Gastroesophageal sphincter (tissue), 4 donors: ENCODE results near the gene CCDC178. TPM values are rescaled to one million over a fixed set of nuclear protein-coding genes. Genes with fewer than 3 reads are reported as not detected.

Experiments used
- ATAC-seq: fragments of 150-250 bp; one replicate; pipeline ENCODE4 v1.9.1; 2016; ENCODE audit warnings: mild to moderate bottlenecking, moderate library complexity
- H3K27ac ChIP-seq, 4 donors: fragments of 200-600 bp; sonication (generic) in 3 of 4; 1 replicate in 3 of 4; 2 replicates in 1 of 4; pipeline ENCODE4 v1.5.1; 2016 to 2019
- H3K27me3 ChIP-seq: fragments of 200-600 bp; sonication (generic); one replicate; pipeline ENCODE4 v1.5.1; 2019
- H3K36me3 ChIP-seq, 2 donors: fragments of 200-600 bp; sonication (generic); one replicate each; pipeline ENCODE4 v1.5.1; 2019; ENCODE audit warnings: control low read depth in 1 of 2
- H3K4me1 ChIP-seq, 3 donors: fragments of 200-600 bp; sonication (generic); 1 replicate in 2 of 3; 2 replicates in 1 of 3; pipeline ENCODE4 v1.5.1; 2016 to 2019; ENCODE audit warnings: control low read depth in 2 of 3
- H3K4me3 ChIP-seq, 2 donors: fragments of 200-600 bp; sonication (generic); one replicate each; pipeline ENCODE4 v1.5.1; 2019; ENCODE audit warnings: mild to moderate bottlenecking in 1 of 2, moderate library complexity in 1 of 2
- H3K9me3 ChIP-seq, 3 donors: fragments of 200-600 bp; sonication (generic); one replicate each; pipeline ENCODE4 v1.5.1; 2017 to 2019; ENCODE audit warnings: control low read depth in 2 of 3
- CTCF ChIP-seq, 4 experiments: fragments of 200-600 bp in 2 of 4; fragments of 450-650 bp in 2 of 4; sonication (generic) in 1 of 4; IDR thresholded peaks; one replicate each; pipeline ENCODE4 v1.5.1; 2017 to 2019; ENCODE audit warnings: antibody characterized with exemption in 4 of 4, mild to moderate bottlenecking in 2 of 4, moderate library complexity in 2 of 4
- EP300 ChIP-seq: sonication (generic); formaldehyde crosslinking; IDR thresholded peaks from one replicate; pipeline ENCODE4 v1.6.1; 2017; ENCODE audit warnings: antibody characterized with exemption, mild to moderate bottlenecking
- POLR2A ChIP-seq, 2 donors: fragments of 450-650 bp; IDR thresholded peaks; one replicate each; pipeline ENCODE4 v1.6.1; 2017; ENCODE audit warnings: antibody characterized with exemption in 2 of 2, mild to moderate bottlenecking in 2 of 2, moderate library complexity in 1 of 2
- POLR2AphosphoS5 ChIP-seq: sonication (generic); formaldehyde crosslinking; IDR thresholded peaks from one replicate; pipeline ENCODE4 v1.6.1; 2017; ENCODE audit warnings: antibody characterized with exemption
- WGBS, 2 donors: methylation state at CpG; one replicate each; pipeline ENCODE4 v1.1.5; 2018; ENCODE audit warnings: low coverage in 1 of 2; 5-methylcytosine and 5-hydroxymethylcytosine counted together
- total RNA-seq, 4 donors: library from RNA; depleted of rRNA; stranded (reverse); fragments of >200 nt; gene quantifications; one replicate each; pipeline ENCODE4 v1.1.0, GENCODE V29; 2016

Gene CCDC178
- total RNA-seq, 4 donors from 2014 or later, result 0.27 to 3.3 (median 2.1) TPM; not detected in 1

GRCh38 chr18:32889615-32890593 lies 550.6 kb downstream of the CCDC178 start:
- no peaks in the 10 kb centered on the region for H3K4me1 ChIP-seq
- no peak overlapping the region for H3K27ac ChIP-seq
- ATAC-seq, result no peak
- WGBS, 2 donors, result 67 to 83% methylated on average over 3 to 7 of the region's 8 CpGs
- no peaks in the 10 kb centered on the region for H3K36me3 ChIP-seq
- H3K27me3 ChIP-seq, result no peaks in the 10 kb centered on the region
- TF ChIP-seq EP300 (no peak), POLR2A (IDR thresholded peaks at IDR 0.05) (no peak), CTCF (IDR thresholded peaks at IDR 0.05) (no peak), POLR2AphosphoS5 (no peak)
- H3K9me3 ChIP-seq, result no peaks in the 10 kb centered on the region
- H3K4me3 ChIP-seq, result no peak overlapping the region

- Histone ChIP-seq H3K36me3 (no peaks in the 10 kb centered on the region), H3K27ac (no peak overlapping the region), H3K4me3 (no peak overlapping the region), H3K9me3 (no peaks in the 10 kb centered on the region), H3K27me3 (no peaks in the 10 kb centered on the region), H3K4me1 (no peaks in the 10 kb centered on the region)
- TF ChIP-seq POLR2A (IDR thresholded peaks at IDR 0.05), result no peak
- no peak for TF ChIP-seq POLR2AphosphoS5
- TF ChIP-seq EP300, result no peak
- TF ChIP-seq CTCF (IDR thresholded peaks at IDR 0.05), result no peak
- ATAC-seq, result no peak
- 62 to 84% methylated on average over 2 of the region's 2 CpGs for WGBS, 2 donors
These were observed 552.2 kb downstream of the CCDC178 start for GRCh38 chr18:32888306-32888705.

Other genes starting within 250 kb of the CCDC178 start
- 1 to 10 TPM in 3 of 4 donors, under 1 TPM in 1; 0.93 to 2.2 (median 1.5) TPM for gene ASXL3, start 137.5 kb upstream of the CCDC178 start, total RNA-seq